Duodenal mucosa (tissue), 2 donors: ENCODE results near the gene SLC16A12.

Experiments used
- H3K27ac ChIP-seq: one replicate; pipeline ENCODE4 v1.7.0; 2013; ENCODE audit warnings: low read depth, low read length
- H3K27me3 ChIP-seq, 2 donors: one replicate each; pipeline ENCODE4 v1.7.0; 2013; ENCODE audit warnings: low read length in 2 of 2, control low read depth in 1 of 2; ENCODE audit not compliant: insufficient read depth in 2 of 2, control insufficient read depth in 1 of 2
- H3K36me3 ChIP-seq, 2 donors: one replicate each; pipeline ENCODE4 v1.7.0; 2013; ENCODE audit warnings: low read length in 2 of 2, control low read depth in 1 of 2; ENCODE audit not compliant: insufficient read depth in 2 of 2, control insufficient read depth in 1 of 2
- H3K4me1 ChIP-seq, 2 donors: one replicate each; pipeline ENCODE4 v1.7.0; 2013; ENCODE audit warnings: low read length in 2 of 2, control low read depth in 1 of 2; ENCODE audit not compliant: insufficient read depth in 2 of 2, control insufficient read depth in 1 of 2
- H3K4me3 ChIP-seq, 2 donors: one replicate each; pipeline ENCODE4 v1.7.0; 2013; ENCODE audit warnings: low read length in 2 of 2, low read depth in 1 of 2
- H3K9ac ChIP-seq, 2 donors: one replicate each; pipeline ENCODE4 v1.7.0; 2013; ENCODE audit warnings: low read length in 2 of 2, low read depth in 1 of 2
- H3K9me3 ChIP-seq, 2 donors: one replicate each; pipeline ENCODE4 v1.7.0; 2013; ENCODE audit warnings: low read length in 2 of 2, control low read depth in 1 of 2; ENCODE audit not compliant: control insufficient read depth in 1 of 2

Gene SLC16A12

GRCh38 chr10:89526358-89526757, 9.0 kb downstream of the SLC16A12 start:
- Histone ChIP-seq H3K9me3 (no peaks in the 10 kb centered on the region), H3K27ac (no peak overlapping the region)

GRCh38 chr10:89525556-89525955, 9.8 kb downstream of the SLC16A12 start:
- Histone ChIP-seq H3K4me1 (no peaks in the 10 kb centered on the region), H3K9me3 (no peaks in the 10 kb centered on the region), H3K36me3 (no peaks in the 10 kb centered on the region)

More at GRCh38 chr10:89526358-89526757, 9.0 kb downstream of the SLC16A12 start:
- H3K4me1 ChIP-seq: no peaks in the 10 kb centered on the region
- H3K36me3 ChIP-seq: no peaks in the 10 kb centered on the region
- H3K4me3 ChIP-seq: no peak overlapping the region
- H3K9ac ChIP-seq: no peak overlapping the region
- H3K27me3 ChIP-seq: peaks cover 0 to 4% of the 10 kb centered on the region in 2 donors

GRCh38 chr10:89524279-89524678, 11.1 kb downstream of the SLC16A12 start:
- H3K4me1 ChIP-seq: no peaks in the 10 kb centered on the region
- H3K4me3 ChIP-seq: no peak overlapping the region
- H3K9me3 ChIP-seq: no peaks in the 10 kb centered on the region
- H3K9ac ChIP-seq: no peak overlapping the region
- peaks cover 0 to 4% of the 10 kb centered on the region in 2 donors for H3K27me3 ChIP-seq
- no peaks in the 10 kb centered on the region for H3K36me3 ChIP-seq
- H3K27ac ChIP-seq: no peak overlapping the region

More at GRCh38 chr10:89525556-89525955, 9.8 kb downstream of the SLC16A12 start:
- Histone ChIP-seq H3K27ac (no peak overlapping the region), H3K27me3 (peaks cover 0 to 4% of the 10 kb centered on the region in 2 donors), H3K4me3 (no peak overlapping the region), H3K9ac (no peak overlapping the region)

- H3K4me1 ChIP-seq: no peaks in the 10 kb centered on the region
- H3K27ac ChIP-seq: no peak overlapping the region
- H3K27me3 ChIP-seq: peaks cover 0 to 4% of the 10 kb centered on the region in 2 donors
Observed at GRCh38 chr10:89523274-89523673, 12.1 kb downstream of the SLC16A12 start.

GRCh38 chr10:89522463-89522862, 12.9 kb downstream of the SLC16A12 start:
- no peaks in the 10 kb centered on the region for H3K4me1 ChIP-seq
- no peaks in the 10 kb centered on the region for H3K9me3 ChIP-seq
- H3K27me3 ChIP-seq: peaks cover 0 to 4% of the 10 kb centered on the region in 2 donors
- H3K9ac ChIP-seq: no peak overlapping the region
- H3K4me3 ChIP-seq: no peak overlapping the region
- H3K27ac ChIP-seq: no peak overlapping the region
- H3K36me3 ChIP-seq: no peaks in the 10 kb centered on the region

More at GRCh38 chr10:89523274-89523673, 12.1 kb downstream of the SLC16A12 start:
- no peak overlapping the region for H3K4me3 ChIP-seq
- no peaks in the 10 kb centered on the region for H3K9me3 ChIP-seq
- H3K36me3 ChIP-seq: no peaks in the 10 kb centered on the region
- no peak overlapping the region for H3K9ac ChIP-seq

- Histone ChIP-seq H3K4me1 (peaks cover 0 to under 1% of the 10 kb centered on the region in 2 donors), H3K9me3 (no peaks in the 10 kb centered on the region), H3K27ac (no peak overlapping the region)
Observed at GRCh38 chr10:89521368-89521767, 14.0 kb downstream of the SLC16A12 start.

DNA sequence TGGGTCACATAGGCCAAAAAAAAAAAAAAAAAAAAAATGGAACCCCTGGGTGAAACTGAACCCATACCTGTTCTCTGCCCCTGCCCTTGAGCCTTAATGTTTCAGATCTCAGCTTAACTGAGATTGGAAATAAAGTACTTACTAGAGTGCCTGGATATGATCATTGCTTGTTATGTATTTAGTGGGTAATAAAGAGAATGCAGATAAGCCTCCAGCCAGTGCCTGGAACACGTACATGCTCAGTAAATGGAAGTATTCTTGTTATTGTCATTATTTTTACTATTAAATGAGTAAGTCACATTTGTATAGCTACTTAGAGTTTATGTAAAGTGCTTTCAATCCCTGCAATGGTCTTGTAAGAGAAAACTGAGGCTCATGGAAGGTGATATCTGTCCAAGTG, 14.7 kb downstream of the SLC16A12 start:
- H3K4me3 ChIP-seq: no peak overlapping the region
- H3K4me1 ChIP-seq: peaks cover 0 to 4% of the 10 kb centered on the region in 2 donors
- no peak overlapping the region for H3K27ac ChIP-seq
- H3K9ac ChIP-seq: no peak overlapping the region
- H3K9me3 ChIP-seq: no peaks in the 10 kb centered on the region
- peaks cover 0 to 4% of the 10 kb centered on the region in 2 donors for H3K27me3 ChIP-seq
- H3K36me3 ChIP-seq: no peaks in the 10 kb centered on the region

More at GRCh38 chr10:89521368-89521767, 14.0 kb downstream of the SLC16A12 start:
- H3K27me3 ChIP-seq: peaks cover 0 to 4% of the 10 kb centered on the region in 2 donors
- no peaks in the 10 kb centered on the region for H3K36me3 ChIP-seq
- no peak overlapping the region for H3K4me3 ChIP-seq
- H3K9ac ChIP-seq: no peak overlapping the region

DNA sequence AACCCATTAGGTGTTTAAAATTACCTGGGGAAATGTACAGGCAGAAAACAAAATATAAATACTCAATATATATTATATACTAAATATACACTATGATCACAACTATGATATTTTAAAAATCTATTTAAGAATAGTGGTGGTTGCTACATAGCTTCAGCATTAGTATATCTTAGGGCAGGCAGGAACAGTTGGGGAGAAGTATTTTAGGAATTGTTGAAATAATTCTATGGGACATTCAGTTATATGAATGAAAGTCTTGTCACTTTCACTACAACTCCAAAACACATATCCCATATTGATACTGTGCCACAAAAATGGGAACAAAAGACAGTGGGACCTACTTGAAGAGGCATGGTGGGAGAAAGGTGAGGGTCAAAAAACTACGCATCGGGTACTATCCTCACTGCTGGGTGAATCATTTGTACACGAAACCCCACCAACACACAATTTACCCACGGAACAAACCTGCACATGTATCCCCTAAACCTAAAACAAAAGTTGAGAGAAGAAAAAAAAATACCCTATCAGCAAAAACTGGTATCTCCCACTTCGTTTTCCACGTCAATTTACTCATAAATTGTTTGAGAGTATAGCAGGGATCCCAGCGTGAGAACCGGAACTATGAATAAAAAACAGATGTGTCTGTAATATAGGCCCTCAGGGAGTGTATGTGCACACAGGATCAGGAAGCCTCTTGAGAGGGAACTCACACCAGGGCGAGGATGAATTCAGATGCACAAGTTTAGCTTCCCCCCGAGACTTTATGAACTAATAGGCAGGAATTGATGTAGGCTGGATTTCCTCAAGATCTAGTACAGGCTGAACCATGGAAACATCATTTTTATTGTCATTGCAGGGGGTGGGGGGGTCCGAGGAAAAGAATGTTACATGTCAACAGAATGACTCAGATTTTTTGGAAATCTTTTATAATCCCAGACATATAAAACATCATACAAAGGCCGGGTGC, 16.2 kb downstream of the SLC16A12 start:
- no peaks in the 10 kb centered on the region for H3K36me3 ChIP-seq
- no peaks in the 10 kb centered on the region for H3K9me3 ChIP-seq
- H3K27me3 ChIP-seq: peaks cover 0 to 4% of the 10 kb centered on the region in 2 donors
- H3K9ac ChIP-seq: no peak overlapping the region
- H3K4me3 ChIP-seq: no peak overlapping the region
- no peak overlapping the region for H3K27ac ChIP-seq
- peaks cover 0 to 4% of the 10 kb centered on the region in 2 donors for H3K4me1 ChIP-seq

DNA sequence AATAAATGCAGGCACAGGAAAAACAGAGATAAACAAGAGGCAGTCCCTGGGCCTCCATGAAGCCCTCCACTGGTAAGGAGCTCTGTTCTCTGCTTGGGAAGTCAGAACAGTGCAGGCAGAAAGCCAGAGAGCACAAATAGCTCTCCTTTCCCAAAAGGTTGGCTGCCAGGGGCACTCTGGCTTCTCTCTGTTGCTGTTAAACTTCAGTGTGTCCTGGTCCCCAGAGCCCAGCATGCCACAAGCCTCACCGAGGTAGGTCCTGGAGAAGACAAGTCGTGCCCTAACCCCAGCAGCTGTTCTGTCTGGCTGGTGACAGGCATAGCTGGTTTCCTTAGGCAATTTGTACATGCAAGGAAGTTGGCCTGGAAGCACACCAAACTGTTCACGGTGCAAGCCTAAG, 17.3 kb downstream of the SLC16A12 start:
- H3K36me3 ChIP-seq: no peaks in the 10 kb centered on the region
- H3K4me3 ChIP-seq: no peak overlapping the region
- peaks cover 0 to 4% of the 10 kb centered on the region in 2 donors for H3K27me3 ChIP-seq
- H3K9ac ChIP-seq: no peak overlapping the region
- peaks cover 0 to 4% of the 10 kb centered on the region in 2 donors for H3K4me1 ChIP-seq
- no peak overlapping the region for H3K27ac ChIP-seq
- H3K9me3 ChIP-seq: no peaks in the 10 kb centered on the region

DNA sequence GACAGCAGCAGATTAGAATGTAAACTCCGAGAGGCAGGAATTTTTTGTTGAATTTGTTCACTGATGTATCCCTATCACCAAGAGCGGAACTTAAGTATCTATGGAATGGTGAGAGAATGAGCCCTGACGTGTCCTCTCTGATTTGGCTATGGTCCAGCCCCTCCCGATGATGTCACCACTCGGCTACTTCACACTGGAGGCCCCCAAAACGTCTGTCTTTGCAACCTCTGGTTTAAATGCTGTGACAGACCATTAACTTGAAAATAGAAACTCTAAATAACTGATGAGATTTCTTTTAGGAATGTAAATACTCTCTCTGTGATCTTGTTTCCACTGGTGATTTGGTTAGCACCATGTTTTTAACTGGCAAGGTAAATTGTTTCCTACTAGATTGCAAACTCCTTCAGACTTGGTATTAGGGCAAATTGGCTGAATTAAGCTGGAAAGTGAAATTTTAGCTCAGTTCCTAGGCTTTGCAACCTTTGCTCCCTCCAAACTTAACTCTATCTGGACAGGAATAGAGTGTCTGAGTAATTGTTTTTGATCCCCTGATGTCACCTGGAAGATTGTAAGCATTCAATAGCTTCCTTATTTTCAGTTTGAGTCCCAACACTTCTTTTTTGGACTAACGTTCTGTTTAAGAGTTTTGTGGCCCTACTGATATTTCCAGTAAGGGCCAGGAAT, 19.1 kb downstream of the SLC16A12 start:
- Histone ChIP-seq H3K9me3 (no peaks in the 10 kb centered on the region), H3K4me3 (no peak overlapping the region), H3K4me1 (peaks cover 0 to 4% of the 10 kb centered on the region in 2 donors), H3K36me3 (no peaks in the 10 kb centered on the region), H3K27me3 (peaks cover 0 to under 1% of the 10 kb centered on the region in 2 donors), H3K27ac (no peak overlapping the region), H3K9ac (no peak overlapping the region)
